ENCODE data around the gene PEX14.

PEX14 gene

GRCh38 chr1:10515301-10515975 is 40.7 kb downstream of the PEX14 start:
- in situ Hi-C loops (cut with HindIII; ENCODE audit: low sequenced_read_pairs): no loop called here

DNA sequence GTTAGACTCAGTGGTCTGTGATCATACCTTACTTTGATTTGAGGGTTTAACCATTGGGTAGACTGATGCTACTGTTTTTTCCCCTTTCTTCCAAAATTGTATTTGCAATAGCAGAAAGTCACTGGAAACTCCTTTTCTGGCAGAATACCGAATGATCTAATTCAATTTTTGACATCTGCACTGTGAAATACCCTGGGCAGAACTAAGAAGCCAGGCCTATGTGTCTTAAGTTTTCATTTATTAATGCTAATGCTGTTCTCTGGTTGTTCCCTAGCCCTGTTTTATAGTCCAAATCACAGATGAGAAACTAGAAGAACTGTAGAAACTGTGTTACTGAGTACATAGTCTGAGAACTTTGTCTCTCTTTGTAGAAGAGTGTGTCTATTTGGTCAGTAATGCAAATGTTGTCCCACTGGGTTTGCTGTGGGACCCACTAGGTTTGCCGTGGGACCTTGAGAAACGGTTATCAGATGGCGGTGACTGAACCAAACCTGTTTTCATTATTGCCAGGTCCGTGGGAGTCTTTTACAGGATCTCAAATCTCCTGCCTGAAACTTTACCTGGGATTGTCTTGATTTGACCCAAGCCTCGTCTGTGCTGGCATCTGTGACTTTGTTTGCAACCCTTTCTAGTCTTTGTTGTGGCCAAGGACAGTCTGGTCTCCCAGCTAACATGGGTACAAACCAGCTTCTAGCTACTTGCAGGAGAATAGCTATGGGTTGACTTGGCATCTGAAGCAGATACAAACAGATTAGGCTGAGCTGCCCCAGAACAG is 41.4 kb downstream of the PEX14 start:
- in situ Hi-C loops (cut with HindIII; ENCODE audit: low sequenced_read_pairs): no loop called here

- in situ Hi-C loops (cut with HindIII; ENCODE audit: low sequenced_read_pairs): no loop called here
Observed at GRCh38 chr1:10516925-10517676, 42.4 kb downstream of the PEX14 start.

DNA sequence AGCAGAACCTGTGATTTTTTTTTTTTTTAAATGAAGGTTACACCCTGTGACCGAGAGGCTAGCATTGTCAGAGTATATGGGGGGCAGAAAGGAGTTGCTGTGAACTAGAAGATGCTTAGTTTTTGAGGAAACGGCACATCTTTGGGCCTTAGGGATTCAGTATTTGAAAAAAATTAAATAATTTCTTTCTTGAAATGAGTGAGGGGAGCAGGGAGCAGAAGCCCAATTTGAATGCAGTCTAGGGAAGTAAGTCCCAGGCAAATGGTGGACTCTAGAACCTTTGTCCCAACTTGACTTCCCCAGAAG is 42.9 kb downstream of the PEX14 start:
- in situ Hi-C loops (cut with HindIII; ENCODE audit: low sequenced_read_pairs): no loop called here

- in situ Hi-C loops (cut with HindIII; ENCODE audit: low sequenced_read_pairs): no loop called here
Observed at GRCh38 chr1:10519016-10519417, 44.3 kb downstream of the PEX14 start.

GRCh38 chr1:10520497-10520896 is 45.7 kb downstream of the PEX14 start:
- in situ Hi-C loops (cut with HindIII; ENCODE audit: low sequenced_read_pairs): loop anchor here (10.0 kb wide), 1 partner anchor 424 kb away; no protein-coding TSS in a partner anchor

GRCh38 chr1:10520952-10521351 is 46.2 kb downstream of the PEX14 start:
- in situ Hi-C loops (cut with HindIII; ENCODE audit: low sequenced_read_pairs): loop anchor here (10.0 kb wide), 1 partner anchor 424 kb away; no protein-coding TSS in a partner anchor

DNA sequence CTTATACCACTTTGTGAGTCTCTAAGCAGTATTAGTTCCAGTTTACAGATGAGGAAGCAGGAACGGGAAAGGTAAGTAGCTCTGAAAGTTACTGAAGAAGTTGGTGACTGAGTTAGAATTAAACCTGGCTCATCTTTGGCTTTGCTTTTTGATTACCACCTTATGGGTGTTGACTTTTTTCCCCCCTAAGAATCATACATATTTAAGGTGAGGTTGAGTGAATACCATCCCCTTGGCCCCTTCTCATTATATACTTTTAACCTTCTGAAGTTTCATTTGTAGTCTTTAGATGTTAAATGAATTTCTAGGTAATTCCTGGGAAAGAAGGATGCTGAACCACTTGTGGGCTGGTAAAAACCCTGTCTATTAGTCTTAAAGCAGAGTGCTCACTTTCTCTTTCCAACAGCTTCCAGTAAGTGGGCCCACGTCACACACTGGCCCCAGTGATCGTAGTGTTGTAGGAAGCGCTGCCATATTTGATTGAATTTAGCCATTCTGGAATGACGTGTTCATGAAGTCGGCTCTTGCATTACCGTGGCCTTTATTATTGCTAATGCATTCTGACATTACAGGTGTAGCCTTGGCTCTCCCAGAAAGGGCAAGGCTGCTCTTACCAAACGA is 46.9 kb downstream of the PEX14 start:
- in situ Hi-C loops (cut with HindIII; ENCODE audit: low sequenced_read_pairs): loop anchor here (10.0 kb wide), 1 partner anchor 423 kb away; no protein-coding TSS in a partner anchor

GRCh38 chr1:10522322-10522860 is 47.6 kb downstream of the PEX14 start:
- in situ Hi-C loops (cut with HindIII; ENCODE audit: low sequenced_read_pairs): loop anchor here (10.0 kb wide), 1 partner anchor 422 kb away; no protein-coding TSS in a partner anchor

DNA sequence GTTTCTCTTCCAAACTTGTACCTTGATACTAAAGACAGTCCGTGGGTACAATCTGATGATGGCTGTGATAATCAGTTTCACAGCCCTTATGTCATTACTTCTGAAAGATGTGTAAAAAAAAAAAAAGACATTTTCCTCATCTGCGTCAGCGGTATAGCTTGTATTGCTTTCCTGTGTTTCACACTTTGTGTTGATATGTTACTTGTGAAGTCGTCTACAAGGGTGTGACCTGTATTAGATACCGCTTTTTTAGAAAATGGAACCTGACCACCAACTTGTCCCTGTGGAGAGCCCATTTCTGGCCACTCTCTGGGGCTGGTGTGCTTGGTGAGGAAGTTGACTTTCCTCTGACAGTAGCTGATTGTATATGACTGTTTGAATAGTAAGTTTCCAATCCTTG is 50.5 kb downstream of the PEX14 start:
- in situ Hi-C loops (cut with HindIII; ENCODE audit: low sequenced_read_pairs): loop anchor here (10.0 kb wide), 1 partner anchor 420 kb away; no protein-coding TSS in a partner anchor

GRCh38 chr1:10528066-10529014 is 53.6 kb downstream of the PEX14 start:
- in situ Hi-C loops (cut with HindIII; ENCODE audit: low sequenced_read_pairs): loop anchor here (10.0 kb wide), 1 partner anchor 416 kb away; no protein-coding TSS in a partner anchor

- in situ Hi-C loops (cut with HindIII; ENCODE audit: low sequenced_read_pairs): loop anchor here (10.0 kb wide), 1 partner anchor 416 kb away; no protein-coding TSS in a partner anchor
Observed at GRCh38 chr1:10529091-10529490, 54.3 kb downstream of the PEX14 start.

- in situ Hi-C loops (cut with HindIII; ENCODE audit: low sequenced_read_pairs): loop anchor here (10.0 kb wide), 2 partner anchors 55 to 415 kb away; partner anchors contain the start of genes DFFA and PEX14
Observed at GRCh38 chr1:10529765-10530164, 55.0 kb downstream of the PEX14 start.

DNA sequence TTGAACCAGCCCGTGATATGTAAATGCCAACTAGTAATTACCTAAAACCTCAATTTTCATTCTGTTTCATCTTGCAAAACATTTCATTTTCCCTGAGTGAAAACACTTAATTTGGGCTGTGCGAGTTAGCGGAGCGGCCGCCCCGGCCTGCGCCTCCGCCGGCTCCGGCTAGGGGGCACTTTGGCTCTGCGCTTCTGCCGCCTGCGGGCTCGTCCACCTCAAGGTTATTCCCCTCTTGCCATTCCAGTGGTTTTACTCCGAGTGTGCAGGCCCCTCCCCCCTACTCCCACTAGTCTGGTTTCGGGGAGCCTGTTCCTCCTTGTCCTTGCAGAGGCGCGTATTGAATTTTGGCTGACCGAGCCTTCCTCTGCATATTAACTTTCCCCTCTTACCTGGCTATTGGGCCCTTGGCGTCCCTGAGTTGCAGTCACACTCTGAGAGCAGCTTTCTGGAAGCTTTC is 55.6 kb downstream of the PEX14 start:
- in situ Hi-C loops (cut with HindIII; ENCODE audit: low sequenced_read_pairs): loop anchor here (10.0 kb wide), 1 partner anchor 56 kb away; the partner anchor contains the start of genes DFFA and PEX14

- in situ Hi-C loops (cut with HindIII; ENCODE audit: low sequenced_read_pairs): loop anchor here (10.0 kb wide), 1 partner anchor 56 kb away; the partner anchor contains the start of genes DFFA and PEX14
Observed at GRCh38 chr1:10530756-10531495, 56.2 kb downstream of the PEX14 start.

DNA sequence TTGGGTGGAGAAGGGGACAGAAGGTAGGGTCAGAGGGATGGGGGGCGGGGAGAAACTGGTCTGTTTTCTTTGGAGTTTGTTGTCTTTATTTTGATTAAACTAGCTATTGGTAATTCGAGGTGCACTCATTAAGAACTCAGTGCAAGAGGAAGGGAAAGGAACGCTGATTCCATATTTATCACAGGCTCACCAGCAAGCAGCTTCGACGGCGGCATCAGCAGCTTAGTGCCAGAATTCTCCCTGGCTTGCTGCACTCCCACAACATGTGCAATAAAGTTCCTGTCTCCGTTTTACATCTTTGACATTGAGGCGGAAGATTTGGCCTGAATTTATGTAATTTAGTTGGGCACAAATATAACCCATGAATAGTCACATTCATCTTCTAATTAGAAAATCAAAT is 57.6 kb downstream of the PEX14 start:
- in situ Hi-C loops (cut with HindIII; ENCODE audit: low sequenced_read_pairs): loop anchor here (10.0 kb wide), 1 partner anchor 58 kb away; the partner anchor contains the start of genes DFFA and PEX14

DNA sequence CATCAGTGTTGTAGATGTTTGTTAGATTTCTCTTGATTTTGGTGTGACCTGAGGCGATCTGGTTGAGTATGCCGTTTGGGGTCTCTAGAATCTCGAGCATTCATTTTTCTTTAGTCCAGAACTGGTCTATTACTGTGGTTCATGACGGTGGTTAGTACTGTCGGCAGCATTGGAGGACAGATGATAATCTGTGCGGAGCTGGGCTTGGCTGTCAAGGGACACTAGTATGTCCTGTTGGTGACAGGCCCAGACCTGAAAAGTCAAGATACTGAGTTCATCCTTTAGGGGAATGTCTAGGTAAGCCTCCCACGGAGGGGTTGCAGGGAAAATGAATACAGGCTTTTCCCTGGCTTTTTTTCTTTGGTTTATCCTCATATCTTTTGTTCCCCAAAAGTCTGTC is 59.8 kb downstream of the PEX14 start:
- in situ Hi-C loops (cut with HindIII; ENCODE audit: low sequenced_read_pairs): loop anchor here (10.0 kb wide), 1 partner anchor 60 kb away; the partner anchor contains the start of genes DFFA and PEX14

GRCh38 chr1:10536133-10536770 is 61.5 kb downstream of the PEX14 start:
- in situ Hi-C loops (cut with HindIII; ENCODE audit: low sequenced_read_pairs): loop anchor here (5.0 to 10.0 kb wide), 5 partner anchors 36 to 316 kb away; partner anchors contain the start of genes DFFA and PEX14
